GM19468 (cell line): Measurements from ENCODE around the gene CBR1.
"Not testable (repeated sequence)": the region's sequence is repeated elsewhere in the genome, so short reads cannot be mapped to it uniquely, and the experiment has no call there.

Experiments used
- ATAC-seq: cut with Tn5 transposase; IDR thresholded peaks from one replicate; pipeline ENCODE4 v1.9.1; 2021; ENCODE audit warnings: mild to moderate bottlenecking, moderate library complexity, moderate number of reproducible peaks; ENCODE audit not compliant: unreplicated experiment; ENCODE audit errors: extremely low read depth

CBR1 gene

GRCh38 chr21:36047139-36047538 is 22.7 kb upstream of the CBR1 start:
- no peak for ATAC-seq

GRCh38 chr21:36048357-36048756 is 21.5 kb upstream of the CBR1 start:
- no peak for ATAC-seq

- no peak for ATAC-seq
Measured at GRCh38 chr21:36052860-36053714, 16.7 kb upstream of the CBR1 start.

- no peak for ATAC-seq
Measured at GRCh38 chr21:36053715-36054062, 16.1 kb upstream of the CBR1 start.

GRCh38 chr21:36055551-36055950 is 14.3 kb upstream of the CBR1 start:
- no peak for ATAC-seq

- no peak for ATAC-seq
Measured at GRCh38 chr21:36059823-36060158, 10.0 kb upstream of the CBR1 start.

- peak; percentile 60 for ATAC-seq
Measured at GRCh38 chr21:36060159-36060921, 9.5 kb upstream of the CBR1 start, which contains the start of gene SETD4. TSS of gene SETD4 (minus strand) at chr21:36060526. CDS start at chr21:36058888, 1,638 bp downstream.

- no peak for ATAC-seq
Measured at GRCh38 chr21:36061445-36061844, 8.4 kb upstream of the CBR1 start.

GRCh38 chr21:36063375-36064084 is 6.3 kb upstream of the CBR1 start:
- no peak for ATAC-seq

- no peak for ATAC-seq
Measured at GRCh38 chr21:36064085-36064460, 5.8 kb upstream of the CBR1 start.

- no peak for ATAC-seq
Measured at GRCh38 chr21:36065497-36066036, 4.3 kb upstream of the CBR1 start.

- ATAC-seq: no peak
Measured at GRCh38 chr21:36068748-36069398, 951 bp upstream of the CBR1 start.

- no peak for ATAC-seq
Measured at GRCh38 chr21:36070999-36071398, 1.2 kb downstream of the CBR1 start.

- ATAC-seq: no peak
Measured at GRCh38 chr21:36072453-36073162, 2.8 kb downstream of the CBR1 start.

GRCh38 chr21:36073181-36073580 is 3.4 kb downstream of the CBR1 start:
- no peak for ATAC-seq

- ATAC-seq: not testable (repeated sequence)
Measured at GRCh38 chr21:36073911-36074310, 4.1 kb downstream of the CBR1 start.

- ATAC-seq: no peak
Measured at GRCh38 chr21:36075171-36075570, 5.3 kb downstream of the CBR1 start.

GRCh38 chr21:36075953-36076352 is 6.1 kb downstream of the CBR1 start:
- no peak for ATAC-seq

GRCh38 chr21:36076878-36077655 is 7.2 kb downstream of the CBR1 start:
- ATAC-seq: no peak
